HG03575 (cell line): ENCODE measurements around the gene PARP9.
"Not testable (repeated sequence)": the region's sequence is repeated elsewhere in the genome, so short reads cannot be mapped to it uniquely, and the experiment has no call there.

Experiments used
- ATAC-seq: cut with Tn5 transposase; IDR thresholded peaks from one replicate; pipeline ENCODE4 v1.9.1; 2021; ENCODE audit not compliant: unreplicated experiment, insufficient number of reproducible peaks, low FRiP score; ENCODE audit errors: extremely low read depth

The PARP9 gene

DNA sequence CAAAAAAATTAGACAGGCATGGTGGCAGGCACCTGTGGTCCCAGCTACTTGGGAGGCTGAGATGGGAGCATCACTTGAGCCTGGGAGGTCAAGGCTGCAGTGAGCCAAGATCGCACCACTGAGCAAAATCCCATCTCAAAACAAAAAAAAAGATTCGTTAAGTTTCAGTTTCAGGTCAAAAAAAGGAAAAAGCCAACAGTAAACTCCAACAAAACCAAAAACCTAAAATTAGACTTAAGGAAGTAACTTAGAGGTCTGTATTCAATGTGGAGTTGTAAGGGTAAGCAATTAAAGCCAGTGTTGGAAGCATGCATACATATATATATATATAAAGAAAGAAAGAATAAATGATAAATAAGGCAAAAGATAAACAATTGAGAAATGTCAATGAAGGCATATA lies 61.2 kb downstream of the PARP9 start:
- no peak for ATAC-seq

GRCh38 chr3:122502139-122502538 lies 62.0 kb downstream of the PARP9 start:
- no peak for ATAC-seq

GRCh38 chr3:122500964-122501363 lies 63.1 kb downstream of the PARP9 start:
- ATAC-seq: not testable (repeated sequence)

DNA sequence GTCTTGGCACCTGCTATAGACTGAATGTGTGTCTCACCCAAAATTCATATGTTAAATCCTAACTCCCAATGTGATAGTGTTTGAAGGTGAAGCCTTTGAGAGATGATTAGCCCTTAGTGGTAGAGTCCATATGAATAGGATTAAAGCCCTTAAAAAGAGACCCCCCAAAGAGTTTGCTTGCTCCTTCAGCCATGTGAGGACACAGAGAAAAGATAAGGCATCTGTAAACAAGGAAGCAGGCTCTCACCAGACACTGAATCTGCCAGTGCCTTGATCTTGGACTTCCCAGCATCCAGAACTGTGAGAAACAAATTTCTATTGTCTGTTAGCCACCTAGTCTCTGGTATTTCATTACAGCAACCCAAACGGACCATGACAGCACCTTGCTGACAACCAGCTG lies 65.9 kb downstream of the PARP9 start:
- ATAC-seq: no peak

GRCh38 chr3:122497425-122497824 lies 66.7 kb downstream of the PARP9 start:
- ATAC-seq: no peak

- no peak for ATAC-seq
Measured at GRCh38 chr3:122496508-122496907, 67.6 kb downstream of the PARP9 start.

GRCh38 chr3:122493296-122493695 lies 70.8 kb downstream of the PARP9 start:
- no peak for ATAC-seq

DNA sequence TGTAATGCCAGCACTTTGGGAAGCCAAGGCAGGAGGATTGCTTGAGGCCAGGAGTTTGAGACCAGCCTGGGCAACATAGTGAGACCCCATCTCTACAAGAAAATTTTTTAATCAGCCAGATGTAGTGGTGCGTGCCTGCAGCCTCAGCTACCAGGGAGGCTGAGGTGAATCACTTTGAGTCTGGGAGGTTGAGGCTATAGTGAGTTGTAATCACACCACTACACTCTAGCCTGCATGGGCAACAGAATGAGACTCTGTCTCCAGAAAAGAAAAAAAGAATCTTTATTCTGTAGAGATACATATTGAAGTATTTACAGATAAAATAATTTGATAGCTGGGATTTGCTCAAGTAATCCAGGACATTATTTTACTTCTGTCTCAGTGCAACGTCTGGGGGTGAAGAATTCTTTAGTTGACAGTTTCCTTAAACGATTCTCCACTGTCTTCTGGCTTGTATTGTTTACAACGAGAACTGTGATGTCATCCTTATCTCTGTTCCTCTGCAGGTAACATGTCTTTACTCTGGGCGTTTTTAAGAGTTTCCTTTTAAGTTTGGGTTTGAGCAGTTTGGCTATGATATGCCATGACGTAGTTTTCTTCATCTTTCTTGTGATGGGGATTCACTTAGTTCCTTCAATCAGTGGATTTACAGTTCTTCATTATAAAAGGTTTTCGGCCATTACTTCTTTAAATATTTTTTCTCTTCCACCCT lies 75.7 kb downstream of the PARP9 start:
- no peak for ATAC-seq

- no peak for ATAC-seq
Measured at GRCh38 chr3:122484985-122485384, 79.1 kb downstream of the PARP9 start.

- ATAC-seq: no peak
Measured at GRCh38 chr3:122481390-122481789, 82.7 kb downstream of the PARP9 start.
